ENCODE results near the gene RXRB. TPM values are rescaled to one million over a fixed set of nuclear protein-coding genes. Genes with fewer than 3 reads are reported as not detected.

The RXRB gene
- total and polyA plus RNA-seq, 2 of the 13 experiments (the other 11 are each of a cell fraction or from before 2014, with no cell fraction given) = 26.7 to 55.7 TPM

- TF ChIP-seq ZIK1 (CRISPR knock-in tag; IDR thresholded peaks at IDR 0.05; ENCODE audit: borderline replicate concordance, low read depth) (peak; percentile 26; the same call in 1 of the 2 replicates), KLF9 (CRISPR knock-in tag; IDR thresholded peaks at IDR 0.05; ENCODE audit: low read depth) (0 out of 2 replicates have a peak, but pooled peaks have one; percentile 17), ZNF18 (CRISPR knock-in tag; IDR thresholded peaks at IDR 0.05; ENCODE audit: insufficient replicate concordance) (peak; percentile 84), MLLT10 (CRISPR knock-in tag; IDR thresholded peaks at IDR 0.05) (no peak), TAF15 (IDR thresholded peaks at IDR 0.05; ENCODE audit: low read depth, low read length, poor library complexity, severe bottlenecking) (peak; percentile 94), REL (CRISPR knock-in tag; conservative IDR thresholded peaks at IDR 0.05) (peak; percentile 77), ATAD3A (CRISPR knock-in tag; IDR thresholded peaks at IDR 0.05) (no peak), KLF16 (CRISPR knock-in tag; IDR thresholded peaks at IDR 0.05) (peak; percentile 22 to 89; a peak in 2 of 4 replicates), ETV5 (CRISPR knock-in tag; IDR thresholded peaks at IDR 0.05; ENCODE audit: borderline replicate concordance) (peak; percentile 86), POLR2AphosphoS5 (IDR thresholded peaks at IDR 0.05; ENCODE audit: low read depth, low read length) (peak; percentile 47), HBP1 (CRISPR knock-in tag; IDR thresholded peaks at IDR 0.05; ENCODE audit: low read depth) (peak; percentile 72; the same call in 1 of the 2 replicates), TFDP2 (CRISPR knock-in tag; IDR thresholded peaks at IDR 0.05) (no peak), SKIL (CRISPR knock-in tag; IDR thresholded peaks at IDR 0.05; ENCODE audit: borderline replicate concordance) (0 out of 2 replicates have a peak, but pooled peaks have one; percentile 77), PRDM10 (CRISPR knock-in tag; IDR thresholded peaks at IDR 0.05; ENCODE audit: low read depth) (peak; percentile 41; the same call in 1 of the 2 replicates)
These were observed 712 bp downstream of the RXRB start (continued) for GRCh38 chr6:33199687-33200218.
